ENCODE measurements around the gene ANHX.

The ANHX gene

GRCh38 chr12:133225527-133225926, 10.2 kb downstream of the ANHX start:
- no peak for ATAC-seq
- TF ChIP-seq SNAI2 (CRISPR knock-in tag; IDR thresholded peaks at IDR 0.05) (no peak), ZC3H10 (CRISPR knock-in tag; IDR thresholded peaks at IDR 0.05) (no peak), GLIS3 (CRISPR knock-in tag; IDR thresholded peaks at IDR 0.05) (no peak), ZFP3 (CRISPR knock-in tag; IDR thresholded peaks at IDR 0.05) (no peak), ZNF565 (CRISPR knock-in tag; conservative IDR thresholded peaks at IDR 0.05; ENCODE audit: low read depth) (no peak), PATZ1 (CRISPR knock-in tag; IDR thresholded peaks at IDR 0.05; ENCODE audit: borderline replicate concordance) (no peak), CSRNP3 (CRISPR knock-in tag; IDR thresholded peaks at IDR 0.05) (no peak), ISL1 (CRISPR knock-in tag; IDR thresholded peaks at IDR 0.05) (no peak), ESRRG (CRISPR knock-in tag; IDR thresholded peaks at IDR 0.05) (no peak), TCF4 (CRISPR knock-in tag; IDR thresholded peaks at IDR 0.05; ENCODE audit: borderline replicate concordance) (no peak), ZFP30 (CRISPR knock-in tag; IDR thresholded peaks at IDR 0.05) (no peak), POU6F1 (CRISPR knock-in tag; IDR thresholded peaks at IDR 0.05; ENCODE audit: borderline replicate concordance, low read depth) (no peak), BACH2 (CRISPR knock-in tag; IDR thresholded peaks at IDR 0.05; ENCODE audit: borderline replicate concordance) (no peak), CSDC2 (CRISPR knock-in tag; IDR thresholded peaks at IDR 0.05) (no peak), PPARA (CRISPR knock-in tag; IDR thresholded peaks at IDR 0.05; ENCODE audit: borderline replicate concordance) (no peak)
- TF ChIP-seq, protein P1, sequence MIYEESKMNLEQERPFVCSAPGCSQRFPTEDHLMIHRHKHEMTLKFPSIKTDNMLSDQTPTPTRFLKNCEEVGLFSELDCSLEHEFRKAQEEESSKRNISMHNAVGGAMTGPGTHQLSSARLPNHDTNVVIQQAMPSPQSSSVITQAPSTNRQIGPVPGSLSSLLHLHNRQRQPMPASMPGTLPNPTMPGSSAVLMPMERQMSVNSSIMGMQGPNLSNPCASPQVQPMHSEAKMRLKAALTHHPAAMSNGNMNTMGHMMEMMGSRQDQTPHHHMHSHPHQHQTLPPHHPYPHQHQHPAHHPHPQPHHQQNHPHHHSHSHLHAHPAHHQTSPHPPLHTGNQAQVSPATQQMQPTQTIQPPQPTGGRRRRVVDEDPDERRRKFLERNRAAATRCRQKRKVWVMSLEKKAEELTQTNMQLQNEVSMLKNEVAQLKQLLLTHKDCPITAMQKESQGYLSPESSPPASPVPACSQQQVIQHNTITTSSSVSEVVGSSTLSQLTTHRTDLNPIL (CRISPR knock-in tag; IDR thresholded peaks at IDR 0.05; ENCODE audit: low read depth): no peak

DNA sequence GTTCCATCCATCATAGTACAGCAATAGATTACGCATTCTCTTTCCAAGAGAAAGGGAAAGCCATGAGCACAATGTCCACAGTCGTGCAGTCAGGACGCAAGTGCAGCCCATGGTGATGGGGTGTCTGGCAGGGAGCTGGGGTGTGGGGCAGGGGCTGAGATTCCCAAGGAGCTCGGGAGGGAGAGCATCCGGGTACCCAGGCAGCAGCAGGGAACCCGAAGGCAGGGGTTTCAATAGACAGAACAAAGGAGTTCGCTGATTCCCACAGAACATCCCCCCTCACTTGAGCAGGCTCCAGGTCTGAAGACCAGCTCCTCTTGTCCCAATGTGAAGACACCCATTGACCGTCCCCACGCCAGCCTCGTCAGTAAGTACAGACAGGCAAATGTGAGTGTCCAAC, 13.5 kb downstream of the ANHX start:
- ATAC-seq: no peak
- no peak for TF ChIP-seq ZFP3 (CRISPR knock-in tag; IDR thresholded peaks at IDR 0.05)
- TF ChIP-seq, protein P1 (CRISPR knock-in tag; IDR thresholded peaks at IDR 0.05; ENCODE audit: low read depth): no peak
- no peak for TF ChIP-seq CSDC2 (CRISPR knock-in tag; IDR thresholded peaks at IDR 0.05)
- TF ChIP-seq ARNTL (CRISPR knock-in tag; IDR thresholded peaks at IDR 0.05; ENCODE audit: borderline replicate concordance, low read depth): no peak
- no peak for TF ChIP-seq BACH2 (CRISPR knock-in tag; IDR thresholded peaks at IDR 0.05; ENCODE audit: borderline replicate concordance)
- TF ChIP-seq ZC3H10 (CRISPR knock-in tag; IDR thresholded peaks at IDR 0.05): no peak
- TF ChIP-seq ZNF565 (CRISPR knock-in tag; conservative IDR thresholded peaks at IDR 0.05; ENCODE audit: low read depth): no peak
- no peak for TF ChIP-seq SNAI2 (CRISPR knock-in tag; IDR thresholded peaks at IDR 0.05)
- no peak for TF ChIP-seq TSHZ2 (CRISPR knock-in tag; IDR thresholded peaks at IDR 0.05)
- no peak for TF ChIP-seq TOX (CRISPR knock-in tag; IDR thresholded peaks at IDR 0.05; ENCODE audit: borderline replicate concordance)
- no peak for TF ChIP-seq TCF4 (CRISPR knock-in tag; IDR thresholded peaks at IDR 0.05; ENCODE audit: borderline replicate concordance)
- TF ChIP-seq RARB (CRISPR knock-in tag; IDR thresholded peaks at IDR 0.05): no peak
- no peak for TF ChIP-seq PPARA (CRISPR knock-in tag; IDR thresholded peaks at IDR 0.05; ENCODE audit: borderline replicate concordance)
